Left lung (tissue), 10 donors: ENCODE results near the gene MS4A14. TPM values are rescaled to one million over a fixed set of nuclear protein-coding genes. Genes with fewer than 3 reads are reported as not detected.
A peak's percentile ranks its signal among the peaks of the same experiment; 100 is the strongest.

Experiments used
- ATAC-seq: fragments of 200-7000 bp; cut with Tn5 transposase; one replicate; pipeline ENCODE4 v1.9.1; 2020; ENCODE audit warnings: moderate library complexity
- DNase-seq, 4 donors: peaks; one replicate each; pipeline ENCODE4 v3.0.0-alpha.2; 2013 to 2020
- H3K27ac ChIP-seq, 2 donors: fragments of 200-600 bp; sonication (generic) in 1 of 2; one replicate each; pipeline versions ENCODE4 v1.5.0 to v1.8.0; 2020 to 2021
- H3K27me3 ChIP-seq, 2 donors: fragments of 200-600 bp; sonication (generic) in 1 of 2; one replicate each; pipeline versions ENCODE4 v1.5.0 to v1.8.0; 2020 to 2021
- H3K36me3 ChIP-seq, 2 donors: fragments of 200-600 bp; sonication (generic) in 1 of 2; one replicate each; pipeline versions ENCODE4 v1.5.0 to v1.8.0; 2020 to 2021
- H3K4me1 ChIP-seq, 2 donors: fragments of 200-600 bp; one replicate each; pipeline ENCODE4 v1.8.0; 2021
- H3K4me3 ChIP-seq, 2 donors: fragments of 200-600 bp; sonication (generic) in 1 of 2; one replicate each; pipeline versions ENCODE4 v1.5.0 to v1.8.0; 2020 to 2021; ENCODE audit warnings: mild to moderate bottlenecking in 1 of 2
- H3K9me3 ChIP-seq, 2 donors: fragments of 200-600 bp; sonication (generic) in 1 of 2; one replicate each; pipeline versions ENCODE4 v1.5.0 to v1.8.0; 2020 to 2021
- intact Hi-C, 2 donors: fragments of 100-400 bp; cut with DNase I; formaldehyde crosslinking; loops; one replicate each; pipeline versions ENCODE4 v1.11.2 to v1.14.2; 2022
- polyA plus RNA-seq, 6 donors: library from polyadenylated mRNA; unstranded; fragments of 120-200 nt; gene quantifications; one replicate each; pipeline ENCODE4 v1.2.1, GENCODE V29; 2013; ENCODE audit not compliant: insufficient read length in 6 of 6
- total RNA-seq, 2 donors: library from RNA; stranded (reverse); fragmentation: NEBNext Ultra II Directional; extraction: Animal tissue kit (Norgen Biotek cat#: 25700); gene quantifications; one replicate each; pipeline ENCODE4 v1.2.1, GENCODE V29; 2021
- TF ChIP-seq, protein P1 (sequence below), 2 donors: fragments of 200-600 bp; sonication (generic) in 1 of 2; IDR thresholded peaks; one replicate each; pipeline versions ENCODE4 v1.5.0 to v1.8.0; 2021; ENCODE audit warnings: antibody characterized with exemption in 2 of 2
- donor health status: DM: no; HTN: yes; CAD: no.
- donor health status: DM: no; HTN: no; CAD: no.

MS4A14 gene
- total and polyA plus RNA-seq, 8 donors = 0.30 to 4.1 (median 0.74) TPM

DNA sequence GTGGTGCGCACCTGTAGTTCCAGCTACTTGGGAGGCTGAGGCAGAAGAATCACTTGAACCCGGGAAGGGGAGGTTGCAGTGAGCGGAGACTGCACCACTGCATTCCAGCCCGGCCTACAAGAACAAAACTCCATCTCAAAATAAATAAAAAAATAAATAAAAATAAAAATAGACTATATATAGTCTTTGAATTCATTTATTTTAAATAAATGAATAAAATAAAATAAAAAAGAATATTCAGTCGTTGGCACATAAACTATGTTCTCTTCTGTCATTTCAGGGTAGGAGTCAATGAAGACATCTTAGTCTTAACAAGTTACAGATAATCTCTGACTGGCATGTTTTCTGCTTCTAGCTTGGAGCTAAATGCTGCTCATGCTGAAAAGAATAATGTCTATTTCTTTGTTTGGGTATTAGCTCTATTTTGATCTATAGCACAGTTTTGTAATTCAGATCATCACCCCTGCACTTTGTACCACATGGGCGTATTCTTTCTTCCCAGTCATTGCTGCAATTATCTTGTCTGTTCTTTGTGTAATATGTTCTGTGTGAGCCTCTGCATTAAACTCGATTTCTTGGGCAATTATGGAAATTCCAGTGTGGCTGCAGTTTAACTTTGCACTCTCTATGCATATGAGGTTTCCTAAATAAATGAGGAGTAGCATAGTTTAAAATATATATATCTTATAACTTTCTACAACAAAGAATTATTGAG, 1.4 kb upstream of the MS4A14 start:
- Histone ChIP-seq H3K4me1 (peaks cover 0 to 36% of the 10 kb centered on the region in 2 donors), H3K4me3 (no peak overlapping the region), H3K9me3 (no peaks in the 10 kb centered on the region), H3K27ac (no peak overlapping the region), H3K27me3 (no peaks in the 10 kb centered on the region), H3K36me3 (no peaks in the 10 kb centered on the region)
- intact Hi-C loops = no loop called here
- ATAC-seq (no peak), DNase-seq (no peak)
- TF ChIP-seq, protein P1, sequence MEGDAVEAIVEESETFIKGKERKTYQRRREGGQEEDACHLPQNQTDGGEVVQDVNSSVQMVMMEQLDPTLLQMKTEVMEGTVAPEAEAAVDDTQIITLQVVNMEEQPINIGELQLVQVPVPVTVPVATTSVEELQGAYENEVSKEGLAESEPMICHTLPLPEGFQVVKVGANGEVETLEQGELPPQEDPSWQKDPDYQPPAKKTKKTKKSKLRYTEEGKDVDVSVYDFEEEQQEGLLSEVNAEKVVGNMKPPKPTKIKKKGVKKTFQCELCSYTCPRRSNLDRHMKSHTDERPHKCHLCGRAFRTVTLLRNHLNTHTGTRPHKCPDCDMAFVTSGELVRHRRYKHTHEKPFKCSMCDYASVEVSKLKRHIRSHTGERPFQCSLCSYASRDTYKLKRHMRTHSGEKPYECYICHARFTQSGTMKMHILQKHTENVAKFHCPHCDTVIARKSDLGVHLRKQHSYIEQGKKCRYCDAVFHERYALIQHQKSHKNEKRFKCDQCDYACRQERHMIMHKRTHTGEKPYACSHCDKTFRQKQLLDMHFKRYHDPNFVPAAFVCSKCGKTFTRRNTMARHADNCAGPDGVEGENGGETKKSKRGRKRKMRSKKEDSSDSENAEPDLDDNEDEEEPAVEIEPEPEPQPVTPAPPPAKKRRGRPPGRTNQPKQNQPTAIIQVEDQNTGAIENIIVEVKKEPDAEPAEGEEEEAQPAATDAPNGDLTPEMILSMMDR (IDR thresholded peaks at IDR 0.05) = no peak

DNA sequence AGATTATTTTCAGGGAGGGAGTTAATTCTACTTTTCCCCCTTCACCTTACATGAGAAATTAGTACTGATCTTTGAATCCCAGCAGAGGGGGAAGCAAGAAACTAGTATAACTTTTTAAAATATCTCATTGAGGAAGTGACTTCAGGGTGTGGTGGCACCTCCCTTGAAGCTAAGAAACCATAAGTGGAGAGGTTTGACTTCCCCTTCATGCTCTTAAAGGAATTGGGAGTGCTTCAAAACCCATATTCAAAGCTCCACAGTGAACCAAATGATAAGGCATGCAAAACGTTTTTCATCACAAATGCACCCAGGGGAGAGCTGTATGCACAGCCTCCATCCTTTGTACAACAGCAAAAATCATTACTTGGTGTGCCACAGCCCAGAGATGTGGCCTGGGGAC, 540 bp downstream of the MS4A14 start:
- no peaks in the 10 kb centered on the region for H3K27me3 ChIP-seq
- H3K4me1 ChIP-seq = peaks cover 0 to 25% of the 10 kb centered on the region in 2 donors
- H3K4me3 ChIP-seq = no peak overlapping the region
- intact Hi-C loops = no loop called here
- DNase-seq (no peak), ATAC-seq (peak; percentile 67)
- TF ChIP-seq, protein P1 (IDR thresholded peaks at IDR 0.05) = no peak
- peak overlapping the region in 1 of 2 donors; percentile 38 for H3K27ac ChIP-seq
- H3K9me3 ChIP-seq = no peaks in the 10 kb centered on the region
- no peaks in the 10 kb centered on the region for H3K36me3 ChIP-seq

DNA sequence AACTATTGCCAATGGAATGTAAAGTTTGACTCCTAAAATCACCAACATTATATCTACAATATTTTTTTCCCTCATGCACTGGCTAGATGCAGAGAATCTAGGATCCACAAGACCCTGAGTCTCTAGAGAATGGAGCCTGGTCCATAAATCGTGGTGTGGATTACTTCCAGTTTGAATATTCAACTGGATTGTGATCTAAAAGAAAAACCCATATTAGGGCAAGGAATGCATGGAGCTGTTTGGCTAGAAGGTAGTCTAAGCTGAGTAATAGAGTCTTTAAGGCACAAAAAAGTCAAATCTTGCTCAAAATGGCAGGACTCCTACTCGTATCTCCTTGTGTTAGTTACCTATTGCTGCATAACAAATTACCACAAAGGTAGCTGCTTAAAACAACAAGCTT, 23.8 kb downstream of the MS4A14 start:
- H3K27ac ChIP-seq = no peak overlapping the region
- no peak overlapping the region for H3K4me3 ChIP-seq
- no peak for ATAC-seq
- intact Hi-C loops = no loop called here
- no peak for DNase-seq
- no peaks in the 10 kb centered on the region for H3K4me1 ChIP-seq
- H3K27me3 ChIP-seq = no peaks in the 10 kb centered on the region
- H3K36me3 ChIP-seq = no peaks in the 10 kb centered on the region
- TF ChIP-seq, protein P1 (IDR thresholded peaks at IDR 0.05) = no peak
- peaks cover 0 to 12% of the 10 kb centered on the region in 2 donors for H3K9me3 ChIP-seq

DNA sequence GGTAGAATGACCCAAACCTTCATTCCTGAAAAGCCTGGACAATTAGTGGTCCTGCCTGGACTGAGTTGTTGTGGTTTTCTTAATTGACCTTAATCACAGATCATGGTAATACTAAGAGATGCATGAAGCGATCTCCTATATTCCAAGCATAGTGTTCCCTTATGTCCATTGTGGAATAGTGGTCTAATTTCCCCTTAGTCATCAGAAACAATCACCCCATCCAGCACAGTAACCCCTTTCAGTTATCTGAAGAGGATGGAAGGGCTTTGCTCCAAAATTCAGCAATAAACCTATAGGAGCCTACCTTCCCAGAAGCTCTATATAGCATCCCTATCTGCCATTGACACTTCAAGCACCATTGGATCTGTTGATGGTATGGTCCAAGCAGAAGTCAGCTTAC, 26.4 kb downstream of the MS4A14 start:
- Histone ChIP-seq H3K9me3 (peaks cover 0 to 12% of the 10 kb centered on the region in 2 donors), H3K4me3 (no peak overlapping the region), H3K27me3 (no peaks in the 10 kb centered on the region), H3K36me3 (no peaks in the 10 kb centered on the region), H3K27ac (no peak overlapping the region), H3K4me1 (no peaks in the 10 kb centered on the region)
- intact Hi-C loops = no loop called here
- DNase-seq (no peak), ATAC-seq (no peak)
- TF ChIP-seq, protein P1 (IDR thresholded peaks at IDR 0.05) = no peak

DNA sequence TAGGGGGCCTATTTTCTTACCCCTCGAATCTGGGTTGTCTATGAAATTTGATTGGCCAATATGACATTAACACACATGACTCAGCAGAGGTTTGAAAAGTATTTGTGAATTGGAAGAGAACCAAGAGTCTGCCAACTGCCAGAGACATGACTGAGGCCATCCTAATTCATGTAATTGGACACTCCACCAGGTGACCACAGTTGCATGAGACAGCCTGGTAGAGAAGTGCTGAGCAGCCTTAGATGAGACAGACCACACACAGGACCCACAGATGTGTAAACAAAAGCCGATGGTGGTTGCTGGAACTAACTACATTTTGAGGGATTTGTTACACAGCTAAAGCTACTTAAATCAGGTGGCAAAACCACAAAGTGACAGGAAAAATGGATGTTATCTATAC, 32.3 kb downstream of the MS4A14 start:
- H3K36me3 ChIP-seq = no peaks in the 10 kb centered on the region
- H3K4me3 ChIP-seq = no peak overlapping the region
- ATAC-seq (no peak), DNase-seq (no peak)
- no peak overlapping the region for H3K27ac ChIP-seq
- H3K4me1 ChIP-seq = no peaks in the 10 kb centered on the region
- H3K27me3 ChIP-seq = no peaks in the 10 kb centered on the region
- intact Hi-C loops = no loop called here
- no peaks in the 10 kb centered on the region for H3K9me3 ChIP-seq
- TF ChIP-seq, protein P1 (IDR thresholded peaks at IDR 0.05) = no peak
